ENCODE measurements around the gene NANS.
A peak's percentile ranks its signal among the peaks of the same experiment; 100 is the strongest.

The NANS gene

GRCh38 chr9:98056269-98057137 lies at the start of gene NANS:
Gene NANS (plus strand): TSS chr9:98056732. CDS start chr9:98056809, 77 bp downstream.
- H3K9ac ChIP-seq (ENCODE audit: low read depth in 1 of 2, low read length in 2 of 2): peak within 1 kb of the TSS; percentile 94
- peaks cover 5 to 6% of the 10 kb centered on the region in 2 donors for H3K36me3 ChIP-seq (ENCODE audit: control insufficient read depth in 1 of 2, insufficient read depth in 2 of 2, low read length in 2 of 2)
- no peaks in the 10 kb centered on the region for H3K27me3 ChIP-seq (ENCODE audit: control insufficient read depth in 1 of 2, insufficient read depth in 2 of 2, low read length in 2 of 2)
- H3K27ac ChIP-seq (ENCODE audit: low read depth, low read length): peak within 1 kb of the TSS; percentile 87
- H3K4me1 ChIP-seq (ENCODE audit: control insufficient read depth in 1 of 2, insufficient read depth in 2 of 2, low read length in 2 of 2): peaks cover 17 to 18% of the 10 kb centered on the region in 2 donors
- H3K9me3 ChIP-seq (ENCODE audit: control insufficient read depth in 1 of 2, low read length in 2 of 2): no peaks in the 10 kb centered on the region
- peak within 1 kb of the TSS; percentile 92 to 98 for H3K4me3 ChIP-seq (ENCODE audit: low read depth in 1 of 2, low read length in 2 of 2)

GRCh38 chr9:98007251-98007928 lies 49.1 kb upstream of the NANS start:
- Histone ChIP-seq H3K4me1 (ENCODE audit: control insufficient read depth in 1 of 2, insufficient read depth in 2 of 2, low read length in 2 of 2) (peaks cover 0 to 6% of the 10 kb centered on the region in 2 donors), H3K36me3 (ENCODE audit: control insufficient read depth in 1 of 2, insufficient read depth in 2 of 2, low read length in 2 of 2) (peaks cover 43 to 88% of the 10 kb centered on the region in 2 donors), H3K4me3 (ENCODE audit: low read depth in 1 of 2, low read length in 2 of 2) (no peak overlapping the region), H3K27me3 (ENCODE audit: control insufficient read depth in 1 of 2, insufficient read depth in 2 of 2, low read length in 2 of 2) (no peaks in the 10 kb centered on the region), H3K9me3 (ENCODE audit: control insufficient read depth in 1 of 2, low read length in 2 of 2) (no peaks in the 10 kb centered on the region), H3K9ac (ENCODE audit: low read depth in 1 of 2, low read length in 2 of 2) (no peak overlapping the region), H3K27ac (ENCODE audit: low read depth, low read length) (no peak overlapping the region)

GRCh38 chr9:98008764-98009163 lies 47.8 kb upstream of the NANS start:
- no peak overlapping the region for H3K9ac ChIP-seq (ENCODE audit: low read depth in 1 of 2, low read length in 2 of 2)
- H3K9me3 ChIP-seq (ENCODE audit: control insufficient read depth in 1 of 2, low read length in 2 of 2): no peaks in the 10 kb centered on the region
- no peaks in the 10 kb centered on the region for H3K27me3 ChIP-seq (ENCODE audit: control insufficient read depth in 1 of 2, insufficient read depth in 2 of 2, low read length in 2 of 2)
- H3K36me3 ChIP-seq (ENCODE audit: control insufficient read depth in 1 of 2, insufficient read depth in 2 of 2, low read length in 2 of 2): peaks cover 44 to 88% of the 10 kb centered on the region in 2 donors
- no peak overlapping the region for H3K4me3 ChIP-seq (ENCODE audit: low read depth in 1 of 2, low read length in 2 of 2)
- peaks cover 0 to 6% of the 10 kb centered on the region in 2 donors for H3K4me1 ChIP-seq (ENCODE audit: control insufficient read depth in 1 of 2, insufficient read depth in 2 of 2, low read length in 2 of 2)
- H3K27ac ChIP-seq (ENCODE audit: low read depth, low read length): no peak overlapping the region

- peaks cover 0 to 6% of the 10 kb centered on the region in 2 donors for H3K4me1 ChIP-seq (ENCODE audit: control insufficient read depth in 1 of 2, insufficient read depth in 2 of 2, low read length in 2 of 2)
- H3K36me3 ChIP-seq (ENCODE audit: control insufficient read depth in 1 of 2, insufficient read depth in 2 of 2, low read length in 2 of 2): peaks cover 46 to 87% of the 10 kb centered on the region in 2 donors
- no peak overlapping the region for H3K9ac ChIP-seq (ENCODE audit: low read depth in 1 of 2, low read length in 2 of 2)
- no peak overlapping the region for H3K4me3 ChIP-seq (ENCODE audit: low read depth in 1 of 2, low read length in 2 of 2)
- H3K27ac ChIP-seq (ENCODE audit: low read depth, low read length): no peak overlapping the region
- no peaks in the 10 kb centered on the region for H3K9me3 ChIP-seq (ENCODE audit: control insufficient read depth in 1 of 2, low read length in 2 of 2)
- H3K27me3 ChIP-seq (ENCODE audit: control insufficient read depth in 1 of 2, insufficient read depth in 2 of 2, low read length in 2 of 2): no peaks in the 10 kb centered on the region
These were observed 47.1 kb upstream of the NANS start for GRCh38 chr9:98009437-98009836.

GRCh38 chr9:98009936-98010335 lies 46.6 kb upstream of the NANS start:
- Histone ChIP-seq H3K27ac (ENCODE audit: low read depth, low read length) (no peak overlapping the region), H3K27me3 (ENCODE audit: control insufficient read depth in 1 of 2, insufficient read depth in 2 of 2, low read length in 2 of 2) (no peaks in the 10 kb centered on the region), H3K36me3 (ENCODE audit: control insufficient read depth in 1 of 2, insufficient read depth in 2 of 2, low read length in 2 of 2) (peaks cover 48 to 90% of the 10 kb centered on the region in 2 donors), H3K9me3 (ENCODE audit: control insufficient read depth in 1 of 2, low read length in 2 of 2) (no peaks in the 10 kb centered on the region), H3K4me1 (ENCODE audit: control insufficient read depth in 1 of 2, insufficient read depth in 2 of 2, low read length in 2 of 2) (peaks cover 0 to 6% of the 10 kb centered on the region in 2 donors), H3K4me3 (ENCODE audit: low read depth in 1 of 2, low read length in 2 of 2) (no peak overlapping the region), H3K9ac (ENCODE audit: low read depth in 1 of 2, low read length in 2 of 2) (no peak overlapping the region)

- no peak overlapping the region for H3K9ac ChIP-seq (ENCODE audit: low read depth in 1 of 2, low read length in 2 of 2)
- H3K4me1 ChIP-seq (ENCODE audit: control insufficient read depth in 1 of 2, insufficient read depth in 2 of 2, low read length in 2 of 2): peaks cover 0 to 6% of the 10 kb centered on the region in 2 donors
- H3K9me3 ChIP-seq (ENCODE audit: control insufficient read depth in 1 of 2, low read length in 2 of 2): no peaks in the 10 kb centered on the region
- H3K36me3 ChIP-seq (ENCODE audit: control insufficient read depth in 1 of 2, insufficient read depth in 2 of 2, low read length in 2 of 2): peaks cover 48 to 90% of the 10 kb centered on the region in 2 donors
- H3K4me3 ChIP-seq (ENCODE audit: low read depth in 1 of 2, low read length in 2 of 2): no peak overlapping the region
- no peak overlapping the region for H3K27ac ChIP-seq (ENCODE audit: low read depth, low read length)
- H3K27me3 ChIP-seq (ENCODE audit: control insufficient read depth in 1 of 2, insufficient read depth in 2 of 2, low read length in 2 of 2): no peaks in the 10 kb centered on the region
These were observed 46.1 kb upstream of the NANS start for GRCh38 chr9:98010445-98010844.

GRCh38 chr9:98011122-98011521 lies 45.4 kb upstream of the NANS start:
- H3K36me3 ChIP-seq (ENCODE audit: control insufficient read depth in 1 of 2, insufficient read depth in 2 of 2, low read length in 2 of 2): peaks cover 43 to 90% of the 10 kb centered on the region in 2 donors

GRCh38 chr9:98016137-98016680 lies 40.3 kb upstream of the NANS start:
- peaks cover 41 to 84% of the 10 kb centered on the region in 2 donors for H3K36me3 ChIP-seq (ENCODE audit: control insufficient read depth in 1 of 2, insufficient read depth in 2 of 2, low read length in 2 of 2)
- H3K27ac ChIP-seq (ENCODE audit: low read depth, low read length): no peak overlapping the region
- H3K4me3 ChIP-seq (ENCODE audit: low read depth in 1 of 2, low read length in 2 of 2): no peak overlapping the region
- H3K4me1 ChIP-seq (ENCODE audit: control insufficient read depth in 1 of 2, insufficient read depth in 2 of 2, low read length in 2 of 2): peaks cover 3 to 8% of the 10 kb centered on the region in 2 donors
- H3K9me3 ChIP-seq (ENCODE audit: control insufficient read depth in 1 of 2, low read length in 2 of 2): no peaks in the 10 kb centered on the region
- no peak overlapping the region for H3K9ac ChIP-seq (ENCODE audit: low read depth in 1 of 2, low read length in 2 of 2)
- no peaks in the 10 kb centered on the region for H3K27me3 ChIP-seq (ENCODE audit: control insufficient read depth in 1 of 2, insufficient read depth in 2 of 2, low read length in 2 of 2)

More at GRCh38 chr9:98011122-98011521, 45.4 kb upstream of the NANS start:
- Histone ChIP-seq H3K4me3 (ENCODE audit: low read depth in 1 of 2, low read length in 2 of 2) (no peak overlapping the region), H3K4me1 (ENCODE audit: control insufficient read depth in 1 of 2, insufficient read depth in 2 of 2, low read length in 2 of 2) (peaks cover 0 to 6% of the 10 kb centered on the region in 2 donors), H3K27ac (ENCODE audit: low read depth, low read length) (no peak overlapping the region), H3K9ac (ENCODE audit: low read depth in 1 of 2, low read length in 2 of 2) (no peak overlapping the region), H3K9me3 (ENCODE audit: control insufficient read depth in 1 of 2, low read length in 2 of 2) (no peaks in the 10 kb centered on the region), H3K27me3 (ENCODE audit: control insufficient read depth in 1 of 2, insufficient read depth in 2 of 2, low read length in 2 of 2) (no peaks in the 10 kb centered on the region)

GRCh38 chr9:98017306-98017705 lies 39.2 kb upstream of the NANS start:
- Histone ChIP-seq H3K4me3 (ENCODE audit: low read depth in 1 of 2, low read length in 2 of 2) (no peak overlapping the region), H3K27ac (ENCODE audit: low read depth, low read length) (no peak overlapping the region), H3K36me3 (ENCODE audit: control insufficient read depth in 1 of 2, insufficient read depth in 2 of 2, low read length in 2 of 2) (peaks cover 33 to 80% of the 10 kb centered on the region in 2 donors), H3K4me1 (ENCODE audit: control insufficient read depth in 1 of 2, insufficient read depth in 2 of 2, low read length in 2 of 2) (peaks cover 3 to 8% of the 10 kb centered on the region in 2 donors), H3K9ac (ENCODE audit: low read depth in 1 of 2, low read length in 2 of 2) (no peak overlapping the region), H3K27me3 (ENCODE audit: control insufficient read depth in 1 of 2, insufficient read depth in 2 of 2, low read length in 2 of 2) (no peaks in the 10 kb centered on the region), H3K9me3 (ENCODE audit: control insufficient read depth in 1 of 2, low read length in 2 of 2) (no peaks in the 10 kb centered on the region)

- Histone ChIP-seq H3K27ac (ENCODE audit: low read depth, low read length) (no peak overlapping the region), H3K9ac (ENCODE audit: low read depth in 1 of 2, low read length in 2 of 2) (no peak overlapping the region), H3K36me3 (ENCODE audit: control insufficient read depth in 1 of 2, insufficient read depth in 2 of 2, low read length in 2 of 2) (peaks cover 28 to 70% of the 10 kb centered on the region in 2 donors), H3K4me3 (ENCODE audit: low read depth in 1 of 2, low read length in 2 of 2) (no peak overlapping the region), H3K27me3 (ENCODE audit: control insufficient read depth in 1 of 2, insufficient read depth in 2 of 2, low read length in 2 of 2) (no peaks in the 10 kb centered on the region), H3K4me1 (ENCODE audit: control insufficient read depth in 1 of 2, insufficient read depth in 2 of 2, low read length in 2 of 2) (peaks cover 3 to 8% of the 10 kb centered on the region in 2 donors), H3K9me3 (ENCODE audit: control insufficient read depth in 1 of 2, low read length in 2 of 2) (no peaks in the 10 kb centered on the region)
These were observed 38.2 kb upstream of the NANS start for GRCh38 chr9:98018347-98018746.
